Measurements from ENCODE around the gene ARSA.

Gene ARSA

GRCh38 chr22:50579752-50580151, 48.2 kb downstream of the ARSA start:
- no peak for DNase-seq (ENCODE audit: low read depth)

GRCh38 chr22:50578776-50579310, 49.1 kb downstream of the ARSA start:
- DNase-seq (ENCODE audit: low read depth): no peak

GRCh38 chr22:50577987-50578775, 49.8 kb downstream of the ARSA start, which contains the start of gene CPT1B:
Gene CPT1B, minus strand, starts transcription at chr22:50578427. Its CDS starts 512 bp downstream, at chr22:50577915.
- no peak for DNase-seq (ENCODE audit: low read depth)

- no peak for DNase-seq (ENCODE audit: low read depth)
Measured at GRCh38 chr22:50577697-50577986, 50.3 kb downstream of the ARSA start.

- no peak for DNase-seq (ENCODE audit: low read depth)
Measured at GRCh38 chr22:50576806-50577696, 50.9 kb downstream of the ARSA start.

- DNase-seq (ENCODE audit: low read depth): no peak
Measured at GRCh38 chr22:50576070-50576469, 51.9 kb downstream of the ARSA start.

- DNase-seq (ENCODE audit: low read depth): no peak
Measured at GRCh38 chr22:50575426-50575941, 52.5 kb downstream of the ARSA start.
